Activated CD8-positive, alpha-beta memory T cell treated with anti-CD3 and anti-CD28 coated beads for 4 hours (primary cell): ENCODE results near the gene EYS.
"Not testable (repeated sequence)": the region's sequence is repeated elsewhere in the genome, so short reads cannot be mapped to it uniquely, and the experiment has no call there.

Experiments
- DNase-seq, 2 donors: peaks; one replicate each; pipeline ENCODE4 v3.0.0-alpha.2; 2020; ENCODE audit warnings: low read depth in 2 of 2

Gene EYS

DNA sequence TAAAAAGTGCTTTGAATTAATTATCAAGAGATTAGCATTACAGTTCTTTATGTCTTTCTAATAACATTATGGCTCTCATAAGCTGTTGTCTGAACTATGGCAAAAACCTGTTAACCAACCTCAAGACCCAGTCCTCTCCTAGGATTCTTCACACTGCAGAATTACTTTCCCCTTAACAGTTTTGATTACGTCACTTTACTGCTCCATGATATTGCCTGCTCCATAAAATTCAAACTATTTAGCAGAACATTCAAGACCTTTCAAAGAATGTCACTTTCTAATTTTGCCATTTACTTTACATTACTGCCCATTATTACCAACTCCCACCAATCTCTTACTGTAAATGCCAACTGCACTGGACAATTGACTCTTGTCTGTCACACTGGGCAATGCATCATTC lies 1227.9 kb downstream of the EYS start:
- DNase-seq: no peak

DNA sequence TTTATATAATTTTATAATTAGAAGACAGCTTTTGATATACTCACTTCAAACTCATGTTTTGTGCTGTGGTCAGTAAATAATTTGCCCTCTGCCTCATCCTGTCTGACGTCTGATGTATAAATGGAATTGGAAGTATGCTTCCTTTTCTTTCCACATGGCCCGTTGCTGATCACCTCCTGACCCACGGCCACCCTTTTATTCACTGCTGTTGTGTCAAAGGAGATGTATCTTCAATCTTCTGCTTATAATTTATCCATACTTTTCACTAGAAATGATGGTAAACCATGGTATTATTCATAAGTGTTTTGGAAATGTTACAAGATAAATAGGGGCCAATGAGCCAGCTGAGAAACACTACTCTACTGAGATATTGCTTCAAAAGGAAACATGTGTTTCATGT lies 1229.6 kb downstream of the EYS start:
- no peak for DNase-seq

GRCh38 chr6:64476935-64477334 lies 1230.1 kb downstream of the EYS start:
- DNase-seq: no peak

GRCh38 chr6:64469405-64469804 lies 1237.6 kb downstream of the EYS start:
- DNase-seq: not testable (repeated sequence)

GRCh38 chr6:64467656-64468055 lies 1239.4 kb downstream of the EYS start:
- no peak for DNase-seq

GRCh38 chr6:64459411-64459944 lies 1247.5 kb downstream of the EYS start:
- DNase-seq: no peak

GRCh38 chr6:64448101-64448500 lies 1258.9 kb downstream of the EYS start:
- DNase-seq: not testable (repeated sequence)

- DNase-seq: no peak
Observed at GRCh38 chr6:64445038-64445437, 1262.0 kb downstream of the EYS start.

GRCh38 chr6:64439274-64439673 lies 1267.8 kb downstream of the EYS start:
- DNase-seq: no peak

DNA sequence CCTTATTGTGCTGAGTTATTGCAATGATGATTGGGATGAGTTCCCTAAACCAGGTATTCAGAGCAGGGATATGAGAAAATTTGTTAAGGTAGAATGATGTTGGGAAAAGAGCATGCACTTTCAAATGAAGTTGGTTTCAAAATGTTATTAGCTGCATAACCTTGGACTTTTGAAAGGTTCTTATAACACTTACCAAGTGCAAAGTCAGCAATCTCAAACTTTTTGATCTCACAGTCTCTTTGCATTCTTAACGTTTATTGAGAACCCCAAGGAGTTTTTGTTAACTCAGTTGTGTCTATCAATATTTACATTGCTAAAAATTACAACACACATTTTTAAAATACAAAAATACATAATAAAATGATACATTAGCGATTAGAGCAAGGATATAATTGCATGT lies 1269.0 kb downstream of the EYS start:
- no peak for DNase-seq

- DNase-seq: no peak
Observed at GRCh38 chr6:64429926-64430325, 1277.1 kb downstream of the EYS start.

DNA sequence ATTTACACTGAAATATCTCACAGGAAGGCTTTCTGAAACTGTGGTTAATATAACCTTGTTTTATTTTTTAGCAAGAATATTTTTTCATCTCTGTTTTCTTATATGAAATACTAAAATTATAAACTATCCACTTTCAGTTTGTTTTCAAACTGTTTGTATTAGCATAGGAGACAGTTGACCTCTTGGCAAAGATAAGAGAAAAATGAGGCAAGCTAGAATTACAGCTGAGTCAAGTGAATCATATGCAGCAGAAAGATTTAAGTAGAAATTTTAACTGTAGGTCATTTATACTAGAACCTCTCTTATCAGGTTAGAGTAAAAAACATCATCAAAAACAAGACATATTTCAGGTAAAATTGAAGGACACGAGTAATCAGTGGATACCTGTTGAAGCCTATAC lies 1278.8 kb downstream of the EYS start:
- DNase-seq: no peak

GRCh38 chr6:64415926-64416325 lies 1291.1 kb downstream of the EYS start:
- no peak for DNase-seq

DNA sequence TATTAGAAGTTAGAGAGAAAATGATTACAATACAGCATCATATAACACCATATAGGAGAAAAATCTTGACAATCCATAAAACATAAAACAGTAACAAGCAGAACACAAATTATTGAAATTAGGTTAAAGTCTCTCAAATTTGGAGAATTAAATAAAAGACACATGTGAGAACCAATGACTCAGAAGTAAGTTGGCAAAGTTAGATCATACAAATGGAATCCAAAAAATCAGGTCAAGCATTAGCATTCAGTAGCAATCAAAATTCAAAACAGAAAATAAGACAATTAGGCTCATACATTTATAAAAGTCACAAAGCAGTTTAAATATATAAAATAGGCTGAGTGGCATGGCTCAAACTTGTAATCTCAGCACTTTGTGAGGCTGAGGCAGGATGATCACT lies 1295.8 kb downstream of the EYS start:
- no peak for DNase-seq

DNA sequence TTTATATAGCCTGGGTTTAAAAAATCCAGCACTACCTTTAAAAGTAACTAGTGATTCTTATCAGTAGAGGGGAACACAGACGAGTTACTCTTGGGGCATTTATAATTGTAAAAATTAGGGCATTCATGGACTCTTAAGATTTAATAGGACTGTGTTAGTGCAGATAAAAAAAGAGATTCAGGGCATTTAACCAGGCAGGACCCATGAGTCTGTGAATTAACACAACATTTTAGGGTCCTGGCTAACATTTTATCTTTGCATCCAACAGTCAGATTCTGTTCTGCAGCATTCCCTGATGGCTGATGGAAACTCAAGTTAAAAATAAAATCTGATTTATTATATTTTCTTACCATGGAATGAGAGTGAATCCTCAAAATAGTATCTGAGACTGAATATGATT lies 1297.1 kb downstream of the EYS start:
- no peak for DNase-seq

DNA sequence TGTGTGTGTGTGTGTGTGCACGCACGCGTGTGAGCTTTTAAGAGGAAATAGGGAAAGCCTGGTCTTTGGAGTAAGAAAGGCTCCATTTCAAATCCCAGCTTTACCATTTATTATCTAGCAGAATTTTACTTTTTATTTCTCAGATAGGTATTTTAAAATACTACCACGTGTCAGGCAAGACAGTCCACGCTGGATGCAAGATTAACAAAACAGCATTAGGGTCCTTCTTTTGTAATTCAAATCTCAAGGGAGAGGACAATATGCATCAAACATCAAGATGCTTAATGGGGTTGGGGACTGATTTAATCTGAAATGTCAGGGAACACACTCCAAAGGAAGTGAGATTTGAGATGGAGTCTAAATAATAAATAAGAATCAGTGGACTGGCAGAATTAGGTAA lies 1302.6 kb downstream of the EYS start:
- DNase-seq: no peak

GRCh38 chr6:64383277-64383676 lies 1323.7 kb downstream of the EYS start:
- DNase-seq: no peak

- DNase-seq: no peak
Observed at GRCh38 chr6:64376394-64376793, 1330.6 kb downstream of the EYS start.

DNA sequence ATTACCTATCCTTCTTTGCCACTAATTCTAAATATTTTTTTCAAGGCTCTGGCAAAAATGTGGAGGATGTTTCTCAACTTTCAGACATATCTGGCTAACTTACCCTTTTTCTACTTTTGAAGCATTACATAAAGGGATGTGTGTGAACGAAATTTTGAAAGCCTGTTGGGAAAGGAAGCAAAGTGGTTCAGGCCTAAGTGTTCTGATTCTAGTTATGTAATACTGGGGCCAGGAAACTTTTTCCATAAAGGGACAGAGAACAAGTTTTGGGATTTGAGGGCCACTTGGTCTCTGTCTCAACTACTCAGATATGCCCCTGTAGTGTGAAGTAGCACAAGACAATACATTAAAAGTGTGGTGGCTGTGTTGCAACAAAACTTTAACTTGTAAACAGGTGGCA lies 1349.6 kb downstream of the EYS start:
- DNase-seq: no peak

- DNase-seq: no peak
Observed at GRCh38 chr6:64347411-64347810, 1359.6 kb downstream of the EYS start.

GRCh38 chr6:64335195-64335594 lies 1371.8 kb downstream of the EYS start:
- DNase-seq: no peak

DNA sequence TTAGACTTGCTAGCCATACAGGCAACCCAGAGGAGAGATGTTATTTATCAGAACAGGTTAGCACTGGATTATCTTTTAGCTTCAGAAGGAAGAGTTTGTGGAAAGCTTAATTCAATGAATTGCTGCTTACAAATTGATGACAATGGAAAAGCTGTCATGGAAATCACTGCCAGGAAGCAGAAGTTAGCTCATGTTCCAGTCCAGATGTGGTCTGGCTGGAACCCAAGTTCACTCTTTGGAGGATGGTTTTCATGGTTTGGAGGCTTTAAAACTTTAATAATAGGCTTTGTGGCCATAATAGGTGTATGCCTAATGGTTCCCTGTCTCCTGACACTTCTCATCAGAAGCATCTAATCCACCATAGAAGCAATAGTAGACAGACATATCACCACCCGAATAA lies 1372.4 kb downstream of the EYS start:
- no peak for DNase-seq

- no peak for DNase-seq
Observed at GRCh38 chr6:64330694-64331307, 1376.2 kb downstream of the EYS start.

DNA sequence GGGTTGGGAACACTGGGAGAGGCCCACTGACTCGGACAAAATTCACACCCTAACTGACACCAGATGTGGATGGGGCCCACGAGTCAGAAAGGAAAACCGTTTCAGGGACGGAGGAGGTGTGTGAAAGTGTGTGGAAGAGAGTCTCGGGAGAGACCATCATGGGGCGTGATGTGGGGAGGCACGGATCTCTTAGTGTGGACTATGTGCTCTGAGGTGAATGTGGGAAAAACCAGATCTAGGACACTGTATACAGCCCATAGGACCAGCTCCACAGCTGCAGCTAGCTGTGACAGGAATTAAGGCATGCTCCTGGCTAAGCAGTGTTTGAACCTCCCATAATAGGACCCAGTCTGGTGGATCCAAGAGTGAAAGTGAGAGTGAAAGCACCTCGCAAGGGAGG lies 1380.1 kb downstream of the EYS start:
- DNase-seq: no peak
